Liver (tissue), 9 donors: ENCODE measurements around the gene RCL1. TPM values are rescaled to one million over a fixed set of nuclear protein-coding genes. Genes with fewer than 3 reads are reported as not detected.
A peak's percentile ranks its signal among the peaks of the same experiment; 100 is the strongest.

ENCODE experiments used
- DNase-seq: peaks from one replicate; pipeline ENCODE4 v3.0.0-alpha.2; 2017; ENCODE audit warnings: low spot score
- H3K27ac ChIP-seq, 2 donors: one replicate each; pipeline ENCODE4 v1.7.0; 2013; ENCODE audit warnings: inconsistent platforms in 2 of 2, low read length in 2 of 2, control low read depth in 1 of 2, low read depth in 1 of 2, mild to moderate bottlenecking in 1 of 2
- H3K27me3 ChIP-seq, 4 donors: one replicate each; pipeline versions ENCODE4 v1.6.1 to v1.7.0; 2013; ENCODE audit warnings: low read length in 3 of 4, inconsistent platforms in 1 of 4, mild to moderate bottlenecking in 1 of 4, moderate library complexity in 1 of 4; ENCODE audit not compliant: control insufficient read depth in 4 of 4, insufficient read depth in 4 of 4
- H3K36me3 ChIP-seq, 4 donors: one replicate each; pipeline versions ENCODE4 v1.6.1 to v1.7.0; 2013; ENCODE audit warnings: low read length in 3 of 4, mild to moderate bottlenecking in 3 of 4, low read depth in 1 of 4, moderate library complexity in 1 of 4; ENCODE audit not compliant: control insufficient read depth in 4 of 4, insufficient read depth in 3 of 4
- H3K4me1 ChIP-seq, 4 donors: one replicate each; pipeline versions ENCODE4 v1.6.1 to v1.7.0; 2013; ENCODE audit warnings: low read length in 3 of 4, mild to moderate bottlenecking in 3 of 4, moderate library complexity in 1 of 4; ENCODE audit not compliant: control insufficient read depth in 4 of 4, insufficient read depth in 4 of 4
- H3K4me3 ChIP-seq, 3 donors: one replicate each; pipeline versions ENCODE4 v1.6.1 to v1.7.0; 2013; ENCODE audit warnings: low read length in 3 of 3, control low read depth in 1 of 3, low read depth in 1 of 3, mild to moderate bottlenecking in 1 of 3
- H3K9ac ChIP-seq, 2 donors: one replicate each; pipeline ENCODE4 v1.7.0; 2013; ENCODE audit warnings: low read length in 2 of 2, mild to moderate bottlenecking in 2 of 2, moderate library complexity in 2 of 2, control low read depth in 1 of 2, low read depth in 1 of 2
- H3K9me3 ChIP-seq, 4 donors: one replicate each; pipeline versions ENCODE4 v1.6.1 to v1.7.0; 2013; ENCODE audit warnings: low read length in 3 of 4; ENCODE audit not compliant: control insufficient read depth in 4 of 4
- FOXA2 ChIP-seq: IDR thresholded peaks from 2 replicates; pipeline ENCODE4 v1.6.1; 2016; ENCODE audit warnings: antibody characterized with exemption
- HNF4A ChIP-seq, 2 donors: conservative IDR thresholded peaks; 2 replicates each; pipeline ENCODE4 v1.6.1; 2016; ENCODE audit warnings: antibody characterized with exemption in 2 of 2, mild to moderate bottlenecking in 2 of 2
- HNF4G ChIP-seq: IDR thresholded peaks from 2 replicates; pipeline ENCODE4 v1.6.1; 2016; ENCODE audit warnings: antibody characterized with exemption
- JUND ChIP-seq, 2 donors: IDR thresholded peaks; 2 replicates each; pipeline ENCODE4 v1.6.1; 2016; ENCODE audit warnings: antibody characterized with exemption in 2 of 2
- NR2F2 ChIP-seq: IDR thresholded peaks from 2 replicates; pipeline ENCODE4 v1.6.1; 2016; ENCODE audit warnings: antibody characterized with exemption
- RAD21 ChIP-seq, 2 donors: IDR thresholded peaks; 2 replicates each; pipeline ENCODE4 v1.6.1; 2016; ENCODE audit warnings: antibody characterized with exemption in 2 of 2, mild to moderate bottlenecking in 2 of 2
- REST ChIP-seq: IDR thresholded peaks from 2 replicates; pipeline ENCODE4 v1.6.1; 2016; ENCODE audit warnings: antibody characterized with exemption, mild to moderate bottlenecking
- TAF1 ChIP-seq: conservative IDR thresholded peaks from 2 replicates; pipeline ENCODE4 v1.6.1; 2016; ENCODE audit warnings: antibody characterized with exemption, mild to moderate bottlenecking
- WGBS: extraction: QIAGEN DNeasy Blood & Tissue Kit; methylation state at CpG from one replicate; pipeline ENCODE4 v1.1.7; 2013; 5-methylcytosine and 5-hydroxymethylcytosine counted together
- polyA plus RNA-seq, 2 donors: library from polyadenylated mRNA; stranded (reverse) in 1 of 2; unstranded in 1 of 2; fragments of 200-250 nt in 1 of 2; fragments of >200 nt in 1 of 2; fragmentation: Nextera tagmentation in 1 of 2; extraction: Ambion mirVana in 1 of 2; gene quantifications; one replicate each; pipeline versions ENCODE4 v1.2.1 to v1.2.3, GENCODE V29; 2013 to 2015
- total RNA-seq, 2 donors: library from RNA; depleted of rRNA; stranded (reverse); fragments of >200 nt; gene quantifications; one replicate each; pipeline ENCODE4 v1.2.3, GENCODE V29; 2014
- TF ChIP-seq, protein P1 (sequence below): IDR thresholded peaks from 2 replicates; pipeline ENCODE4 v1.6.1; 2016; ENCODE audit warnings: antibody characterized with exemption
- TF ChIP-seq, protein P2 (sequence below): IDR thresholded peaks from 2 replicates; pipeline ENCODE4 v1.6.1; 2016; ENCODE audit warnings: antibody characterized with exemption
- donor health status: healthy.
- donor health status: healthy.
- donor health status: healthy.
- donor health status: healthy.
- donor health status: healthy.

The RCL1 gene
- total and polyA plus RNA-seq, 4 donors = 52.2 to 121 (median 86.8) TPM

- no peak for DNase-seq
- no peaks in the 10 kb centered on the region for H3K9me3 ChIP-seq
- 87% methylated on average over 11 of the region's 11 CpGs for WGBS
- H3K27me3 ChIP-seq = no peaks in the 10 kb centered on the region
- TF ChIP-seq HNF4A (conservative IDR thresholded peaks at IDR 0.05) (peak; percentile 14 to 46), HNF4G (no peak), FOXA2 (no peak)
- TF ChIP-seq, protein P1, sequence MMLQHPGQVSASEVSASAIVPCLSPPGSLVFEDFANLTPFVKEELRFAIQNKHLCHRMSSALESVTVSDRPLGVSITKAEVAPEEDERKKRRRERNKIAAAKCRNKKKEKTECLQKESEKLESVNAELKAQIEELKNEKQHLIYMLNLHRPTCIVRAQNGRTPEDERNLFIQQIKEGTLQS = no peak
- TF ChIP-seq, protein P2, sequence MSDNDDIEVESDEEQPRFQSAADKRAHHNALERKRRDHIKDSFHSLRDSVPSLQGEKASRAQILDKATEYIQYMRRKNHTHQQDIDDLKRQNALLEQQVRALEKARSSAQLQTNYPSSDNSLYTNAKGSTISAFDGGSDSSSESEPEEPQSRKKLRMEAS = no peak
- peaks cover 8 to 49% (median 23%) of the 10 kb centered on the region in 4 donors for H3K4me1 ChIP-seq
- no peak overlapping the region for H3K27ac ChIP-seq
- H3K9ac ChIP-seq = no peak overlapping the region
- no peaks in the 10 kb centered on the region for H3K36me3 ChIP-seq
- H3K4me3 ChIP-seq = no peak overlapping the region
Observed at GRCh38 chr9:4833781-4834560, 41.2 kb downstream of the RCL1 start.

DNA sequence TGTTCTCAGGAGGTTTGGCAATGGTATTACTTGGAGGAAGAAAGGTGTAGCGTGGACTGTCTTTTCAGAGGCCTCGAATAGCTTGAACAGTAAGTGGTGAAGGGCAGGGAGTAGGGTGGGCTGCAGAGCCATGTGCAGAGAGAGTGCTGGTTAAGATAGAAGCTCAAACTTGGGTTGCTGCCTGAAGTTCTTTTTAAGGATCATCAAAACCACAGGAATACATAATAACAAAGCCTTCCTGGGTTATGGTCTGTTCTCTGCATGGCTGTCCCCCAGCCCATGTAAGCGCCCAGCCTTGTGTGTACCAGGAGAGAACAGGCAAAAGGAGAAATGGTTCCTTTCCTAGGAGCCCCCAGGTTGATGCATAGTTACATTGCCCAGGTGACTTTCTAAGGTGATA is 43.9 kb downstream of the RCL1 start:
- H3K9ac ChIP-seq = no peak overlapping the region
- peaks cover 10 to 39% (median 21%) of the 10 kb centered on the region in 4 donors for H3K4me1 ChIP-seq
- no peak for TF ChIP-seq NR2F2
- no peak for TF ChIP-seq HNF4A (conservative IDR thresholded peaks at IDR 0.05)
- TF ChIP-seq FOXA2 = no peak
- TF ChIP-seq REST = no peak
- TF ChIP-seq JUND (IDR thresholded peaks at IDR 0.05) = no peak
- H3K9me3 ChIP-seq = no peaks in the 10 kb centered on the region
- H3K27ac ChIP-seq = peak overlapping the region in 1 of 2 donors; percentile 68
- DNase-seq = no peak
- H3K4me3 ChIP-seq = no peak overlapping the region
- peaks cover 0 to 5% (median 0%) of the 10 kb centered on the region in 4 donors for H3K36me3 ChIP-seq
- H3K27me3 ChIP-seq = no peaks in the 10 kb centered on the region
- WGBS = 95% methylated on average over 3 of the region's 3 CpGs

GRCh38 chr9:4837261-4838188 is 44.8 kb downstream of the RCL1 start:
- TF ChIP-seq HNF4A (conservative IDR thresholded peaks at IDR 0.05) = peak; percentile 11 to 18
- TF ChIP-seq TAF1 = no peak
- TF ChIP-seq RAD21 (IDR thresholded peaks at IDR 0.05) = no peak
- no peaks in the 10 kb centered on the region for H3K27me3 ChIP-seq
- no peak overlapping the region for H3K9ac ChIP-seq
- H3K9me3 ChIP-seq = no peaks in the 10 kb centered on the region
- WGBS = 53% methylated on average over 6 of the region's 6 CpGs
- H3K27ac ChIP-seq = peak overlapping the region; percentile 49 to 68
- H3K4me3 ChIP-seq = no peak overlapping the region
- H3K36me3 ChIP-seq = peaks cover 0 to 5% (median 0%) of the 10 kb centered on the region in 4 donors
- no peak for DNase-seq
- peaks cover 10 to 42% (median 21%) of the 10 kb centered on the region in 4 donors for H3K4me1 ChIP-seq
